ENCODE measurements around the gene FAM83G.

- no peak for TF ChIP-seq ZFP30 (CRISPR knock-in tag; IDR thresholded peaks at IDR 0.05)
- TF ChIP-seq PATZ1 (CRISPR knock-in tag; IDR thresholded peaks at IDR 0.05; ENCODE audit: borderline replicate concordance), result no peak
- no peak for TF ChIP-seq TCF4 (CRISPR knock-in tag; IDR thresholded peaks at IDR 0.05; ENCODE audit: borderline replicate concordance)
- no peak for TF ChIP-seq ZNF70 (CRISPR knock-in tag; IDR thresholded peaks at IDR 0.05)
- TF ChIP-seq CREB5 (CRISPR knock-in tag; IDR thresholded peaks at IDR 0.05; ENCODE audit: low read depth), result no peak
- no peak for TF ChIP-seq RARB (CRISPR knock-in tag; IDR thresholded peaks at IDR 0.05)
- no peak for TF ChIP-seq ARNTL (CRISPR knock-in tag; IDR thresholded peaks at IDR 0.05; ENCODE audit: borderline replicate concordance, low read depth)
- no peak for TF ChIP-seq ISL1 (CRISPR knock-in tag; IDR thresholded peaks at IDR 0.05)
- no peak for TF ChIP-seq ESRRG (CRISPR knock-in tag; IDR thresholded peaks at IDR 0.05)
- no peak for TF ChIP-seq PPARA (CRISPR knock-in tag; IDR thresholded peaks at IDR 0.05; ENCODE audit: borderline replicate concordance)
These were observed 32.8 kb downstream of the FAM83G start for GRCh38 chr17:18971801-18972200.

Data from SK-N-SH treated with all-trans-retinoic acid at 6 μM for 48 hours (cell line).